Retinal pigment epithelial cell (primary cell): ENCODE measurements around the gene OPTN.
A peak's percentile ranks its signal among the peaks of the same experiment; 100 is the strongest.

Experiments
- DNase-seq: peaks from one replicate; pipeline ENCODE4 v3.0.0-alpha.2; 2010; ENCODE audit warnings: low read depth
- H3K4me3 ChIP-seq: 2 replicates; pipeline ENCODE4 v1.5.1; 2011; ENCODE audit warnings: mild to moderate bottlenecking, low read length, control low read depth, moderate library complexity
- CTCF ChIP-seq: conservative IDR thresholded peaks from 2 replicates; pipeline ENCODE4 v1.5.1; 2011; ENCODE audit warnings: low read depth, low read length, control low read depth, inconsistent platforms

OPTN gene

GRCh38 chr10:13161857-13162271 lies 61.9 kb downstream of the OPTN start:
- no peak for TF ChIP-seq CTCF
- DNase-seq, result no peak
- H3K4me3 ChIP-seq, result peak overlapping the region; percentile 71

- H3K4me3 ChIP-seq, result no peak overlapping the region
- TF ChIP-seq CTCF, result no peak
- DNase-seq, result no peak
These were observed 63.9 kb downstream of the OPTN start for GRCh38 chr10:13163859-13164258.

- TF ChIP-seq CTCF, result no peak
These were observed 65.2 kb downstream of the OPTN start for GRCh38 chr10:13165177-13165576.

GRCh38 chr10:13167568-13167967 lies 67.6 kb downstream of the OPTN start:
- H3K4me3 ChIP-seq, result no peak overlapping the region
- DNase-seq, result no peak
- no peak for TF ChIP-seq CTCF

More at GRCh38 chr10:13165177-13165576, 65.2 kb downstream of the OPTN start:
- H3K4me3 ChIP-seq, result no peak overlapping the region
- no peak for DNase-seq

- no peak for DNase-seq
- no peak overlapping the region for H3K4me3 ChIP-seq
- TF ChIP-seq CTCF, result no peak
These were observed 68.8 kb downstream of the OPTN start for GRCh38 chr10:13168781-13169180.

- no peak for TF ChIP-seq CTCF
These were observed 73.7 kb downstream of the OPTN start for GRCh38 chr10:13173616-13174015.

GRCh38 chr10:13180788-13181187 lies 80.8 kb downstream of the OPTN start:
- no peak for TF ChIP-seq CTCF
- DNase-seq, result no peak
- no peak overlapping the region for H3K4me3 ChIP-seq

More at GRCh38 chr10:13173616-13174015, 73.7 kb downstream of the OPTN start:
- no peak for DNase-seq
- no peak overlapping the region for H3K4me3 ChIP-seq
